Measurements from ENCODE around the gene PTRH1. TPM values are rescaled to one million over a fixed set of nuclear protein-coding genes. Genes with fewer than 3 reads are reported as not detected.
A peak's percentile ranks its signal among the peaks of the same experiment; 100 is the strongest.

Gene PTRH1
- total and polyA plus RNA-seq, 2 of the 13 experiments (the other 11 are each of a cell fraction or from before 2014, with no cell fraction given): 4.0 to 10.4 TPM

GRCh38 chr9:127739614-127740330 is 24.3 kb upstream of the PTRH1 start:
- FAIRE-seq: no peak
- POLR2A ChIA-PET: interaction anchor here (1.0 to 1.3 kb wide), 3 partner anchors 45 to 157 kb away, joined by 3 to 6 read pairs (median 4); partner anchors contain the start of gene CDK9

More at GRCh38 chr9:127739614-127740330, 24.3 kb upstream of the PTRH1 start:
- Histone ChIP-seq H3K4me2 (ENCODE audit: low read depth, low read length) (peak overlapping the region; percentile 32; the same call in 1 of the 2 replicates), H3K9ac (ENCODE audit: insufficient read depth, low read depth, low read length) (no peak overlapping the region), H3K27ac (ENCODE audit: extremely low read length, insufficient read depth, low read length) (no peak overlapping the region), H3K27me3 (ENCODE audit: control insufficient read depth in 1 of 2, insufficient read depth in 2 of 2, low read length in 2 of 2) (peaks cover 5 to 40% of the 10 kb centered on the region in 2 experiments; a peak in 4 of 5 replicates), H2AFZ (ENCODE audit: low read length) (no peak overlapping the region), H3K36me3 (replicated peaks in 1 of 2; ENCODE audit: control insufficient read depth in 1 of 2, insufficient read depth in 2 of 2, low read length in 2 of 2) (no peaks in the 10 kb centered on the region), H3K79me2 (ENCODE audit: insufficient read depth, low read length) (no peaks in the 10 kb centered on the region), H4K20me1 (ENCODE audit: insufficient read depth, low read length) (no peaks in the 10 kb centered on the region), H3K4me1 (ENCODE audit: insufficient read depth, low read length) (peaks cover 27% of the 10 kb centered on the region), H3K9me3 (ENCODE audit: low read length) (no peaks in the 10 kb centered on the region), H3K4me3 (replicated peaks in 1 of 3; ENCODE audit: insufficient read depth in 1 of 3, low read depth in 2 of 3, low read length in 3 of 3) (peak overlapping the region in 1 of 3 experiments; percentile 23; a peak in 2 of 6 replicates)
- WGBS (ENCODE audit: low lambda C conversion rate): 57% methylated on average over 6 of the region's 19 CpGs
- TF ChIP-seq ZNF17 (CRISPR knock-in tag; IDR thresholded peaks at IDR 0.05) (no peak), ZNF687 (CRISPR knock-in tag; IDR thresholded peaks at IDR 0.05) (peak; percentile 3; the same call in 1 of the 2 replicates)
- no TSS peak for BruUV-seq (replicated peaks)
- in situ Hi-C loops (cut with HindIII; ENCODE audit: extremely low pct_ligation_motif_present, low pct_unique_long_range_greater_than_20kb) (loop anchor here (5.0 to 10.0 kb wide), 2 partner anchors 43 to 235 kb away; no protein-coding TSS in a partner anchor), intact Hi-C loops (cut with micrococcal nuclease; ENCODE audit: unreplicated experiment) (loop anchor here (2.0 kb wide), 1 partner anchor 45 kb away; no protein-coding TSS in a partner anchor)
- DNase-seq (ENCODE audit: low spot score): no peak
- CTCF ChIA-PET (ENCODE audit: low intra/inter-chr PET ratio, low total read pairs): no interaction called here
- ATAC-seq: no peak
